Urinary bladder (tissue), 4 donors: ENCODE results near the gene SCG2. TPM values are rescaled to one million over a fixed set of nuclear protein-coding genes. Genes with fewer than 3 reads are reported as not detected.

ENCODE experiments used
- DNase-seq: peaks from one replicate; pipeline ENCODE4 v3.0.0-alpha.2; 2015; ENCODE audit errors: extremely low spot score
- H3K27ac ChIP-seq: one replicate; pipeline ENCODE4 v1.5.1; 2013; ENCODE audit warnings: low read depth, mild to moderate bottlenecking, moderate library complexity
- H3K36me3 ChIP-seq: one replicate; pipeline ENCODE4 v1.6.1; 2013; ENCODE audit warnings: mild to moderate bottlenecking, moderate library complexity; ENCODE audit not compliant: insufficient read depth
- H3K4me1 ChIP-seq: one replicate; pipeline ENCODE4 v1.6.1; 2013; ENCODE audit warnings: mild to moderate bottlenecking, moderate library complexity; ENCODE audit not compliant: insufficient read depth
- H3K4me3 ChIP-seq: one replicate; pipeline ENCODE4 v1.5.1; 2013; ENCODE audit warnings: low read depth, low read length
- WGBS: extraction: QIAGEN DNeasy Blood & Tissue Kit; methylation state at CpG from one replicate; pipeline ENCODE4 v1.1.7; 2013; 5-methylcytosine and 5-hydroxymethylcytosine counted together
- polyA plus RNA-seq: library from polyadenylated mRNA; stranded (reverse); fragments of 200-250 nt; gene quantifications from one replicate; pipeline ENCODE4 v1.2.3, GENCODE V29; 2013
- total RNA-seq: library from RNA; depleted of rRNA; stranded (reverse); fragments of >200 nt; gene quantifications from one replicate; pipeline ENCODE4 v1.2.3, GENCODE V29; 2014
- donor health status: healthy with polysubstance abuse.
- donor health status: healthy.

SCG2 gene
- total and polyA plus RNA-seq, 2 donors, result 3.5 to 15.3 TPM

DNA sequence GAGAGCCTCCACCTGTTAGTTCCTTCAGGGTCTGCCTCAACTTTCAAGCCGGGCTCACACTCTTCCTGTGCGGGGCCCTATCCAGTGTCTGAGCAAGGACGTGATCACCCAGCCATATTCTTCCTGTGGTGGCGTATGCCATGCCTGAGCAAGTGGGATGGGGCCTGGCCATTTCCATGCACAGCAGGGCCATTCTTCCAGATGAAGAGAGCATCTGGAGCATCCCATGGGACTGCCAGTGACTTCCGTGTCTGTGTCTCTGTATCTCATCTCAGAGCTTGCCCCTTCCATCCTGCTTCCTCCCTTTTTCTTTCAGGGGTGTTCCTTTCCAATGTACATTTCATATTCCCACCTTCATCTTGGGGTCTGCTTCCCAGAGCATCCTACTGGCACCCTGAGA, 20.2 kb downstream of the SCG2 start:
- DNase-seq, result no peak
- Histone ChIP-seq H3K27ac (no peak overlapping the region), H3K4me3 (no peak overlapping the region), H3K4me1 (no peaks in the 10 kb centered on the region), H3K36me3 (no peaks in the 10 kb centered on the region)
- 91% methylated on average over 5 of the region's 5 CpGs for WGBS

DNA sequence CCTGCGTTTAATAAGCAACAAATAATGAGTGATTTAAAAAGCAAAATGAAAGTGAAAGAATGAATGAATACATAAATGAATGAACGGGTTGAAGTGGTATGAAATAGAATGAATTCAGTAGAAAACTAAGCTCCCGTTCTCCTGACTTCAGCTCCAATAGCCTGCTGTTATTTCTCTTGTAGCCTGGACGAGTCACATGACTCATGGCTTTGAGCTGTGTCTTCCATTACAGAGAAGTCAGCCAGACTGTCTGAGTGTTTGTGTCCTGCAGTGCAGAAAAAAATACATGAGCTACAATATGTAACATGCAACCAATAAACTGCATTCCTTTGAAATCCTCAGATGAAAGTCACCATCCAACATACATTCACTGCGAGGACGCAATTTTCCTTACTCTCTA, 21.2 kb downstream of the SCG2 start:
- H3K4me3 ChIP-seq, result no peak overlapping the region
- 28% methylated on average over 6 of the region's 6 CpGs for WGBS
- H3K36me3 ChIP-seq, result no peaks in the 10 kb centered on the region
- no peak overlapping the region for H3K27ac ChIP-seq
- H3K4me1 ChIP-seq, result no peaks in the 10 kb centered on the region
- peak; percentile 20 for DNase-seq

DNA sequence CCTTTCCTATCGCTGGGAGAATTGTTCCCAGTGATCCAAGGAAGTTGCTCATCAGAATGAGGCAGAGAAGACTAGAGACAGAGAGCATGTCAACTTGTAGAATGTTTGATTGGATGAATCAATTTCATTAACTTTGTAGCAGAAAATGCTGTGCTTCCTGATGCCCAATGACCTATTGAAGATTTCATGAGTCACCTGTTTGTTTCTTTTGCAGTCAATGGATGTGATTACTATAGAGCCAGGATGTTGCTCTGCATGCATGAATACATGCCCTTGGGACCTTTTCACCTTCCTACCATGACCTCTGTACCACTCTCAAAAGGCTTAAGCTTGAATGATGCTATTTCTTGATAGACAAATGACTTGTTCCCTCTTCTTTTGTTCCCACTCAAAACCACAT, 23.3 kb downstream of the SCG2 start:
- Histone ChIP-seq H3K27ac (no peak overlapping the region), H3K36me3 (no peaks in the 10 kb centered on the region), H3K4me3 (no peak overlapping the region), H3K4me1 (no peaks in the 10 kb centered on the region)
- DNase-seq, result no peak
- WGBS, result 99% methylated on average over 1 of the region's 1 CpG

DNA sequence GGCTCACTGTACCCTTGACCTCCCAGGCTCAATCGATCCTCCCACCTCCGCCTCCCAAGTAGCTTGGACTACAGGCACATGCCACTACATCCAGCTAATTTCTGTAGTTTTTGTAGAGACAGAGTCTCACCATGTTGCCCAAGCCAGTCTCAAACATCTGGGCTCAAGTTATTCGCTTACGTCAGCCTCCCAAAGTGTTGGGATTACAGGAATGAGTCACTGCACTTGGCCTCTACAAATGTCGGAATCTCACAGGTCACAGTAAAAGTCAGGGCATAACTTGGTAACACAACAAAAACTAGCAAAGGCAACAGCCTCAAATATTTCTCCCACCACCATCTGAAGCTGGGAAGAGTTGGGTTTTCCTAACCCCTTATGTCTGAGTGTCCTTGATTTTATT, 25.3 kb downstream of the SCG2 start:
- no peak for DNase-seq
- Histone ChIP-seq H3K4me3 (no peak overlapping the region), H3K4me1 (no peaks in the 10 kb centered on the region), H3K36me3 (no peaks in the 10 kb centered on the region), H3K27ac (no peak overlapping the region)
- 71% methylated on average over 5 of the region's 5 CpGs for WGBS

DNA sequence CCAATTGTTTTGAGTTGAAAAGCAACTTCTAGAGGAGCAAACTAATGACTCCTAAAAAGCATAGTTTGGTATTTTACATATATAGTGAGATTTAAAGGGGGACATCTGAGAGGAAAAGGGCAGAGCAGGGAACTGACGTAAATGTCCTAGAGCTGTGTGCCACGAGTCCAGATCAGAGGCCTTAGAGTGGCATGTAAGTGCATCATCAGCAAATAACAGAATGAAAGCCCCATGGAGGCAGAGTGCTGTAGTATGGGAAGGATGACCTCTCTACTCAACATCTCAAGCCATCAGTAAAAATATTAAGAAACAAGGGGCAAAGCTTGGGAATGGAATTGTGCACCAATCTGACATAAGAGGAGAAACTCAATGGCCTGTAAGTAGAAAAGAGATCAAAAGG, 31.4 kb downstream of the SCG2 start:
- H3K4me3 ChIP-seq, result no peak overlapping the region
- DNase-seq, result no peak
- 90% methylated on average over 2 of the region's 2 CpGs for WGBS
- H3K27ac ChIP-seq, result no peak overlapping the region
- no peaks in the 10 kb centered on the region for H3K36me3 ChIP-seq
- no peaks in the 10 kb centered on the region for H3K4me1 ChIP-seq

DNA sequence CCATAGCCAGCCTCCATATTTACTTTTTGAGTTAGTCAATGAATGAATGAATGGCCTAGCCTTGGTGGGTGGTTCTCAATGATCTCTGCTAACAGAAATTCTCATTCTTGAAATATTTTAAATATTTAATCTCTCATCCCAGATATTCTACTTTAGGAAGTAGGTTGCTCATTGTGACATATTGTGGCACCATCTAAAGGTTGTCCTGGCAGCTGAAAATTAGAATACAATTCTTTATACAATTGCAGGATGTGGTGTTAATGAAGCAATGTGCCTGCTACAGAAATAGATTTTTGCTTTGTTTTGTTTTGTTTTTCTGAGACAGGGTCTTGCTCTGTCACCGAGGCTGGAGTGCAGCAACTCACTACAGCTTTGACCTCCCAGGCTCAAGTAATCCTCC, 35.8 kb downstream of the SCG2 start:
- 92% methylated on average over 1 of the region's 1 CpG for WGBS
- H3K27ac ChIP-seq, result no peak overlapping the region
- H3K4me1 ChIP-seq, result peaks cover 2% of the 10 kb centered on the region
- H3K4me3 ChIP-seq, result no peak overlapping the region
- no peak for DNase-seq
- no peaks in the 10 kb centered on the region for H3K36me3 ChIP-seq

DNA sequence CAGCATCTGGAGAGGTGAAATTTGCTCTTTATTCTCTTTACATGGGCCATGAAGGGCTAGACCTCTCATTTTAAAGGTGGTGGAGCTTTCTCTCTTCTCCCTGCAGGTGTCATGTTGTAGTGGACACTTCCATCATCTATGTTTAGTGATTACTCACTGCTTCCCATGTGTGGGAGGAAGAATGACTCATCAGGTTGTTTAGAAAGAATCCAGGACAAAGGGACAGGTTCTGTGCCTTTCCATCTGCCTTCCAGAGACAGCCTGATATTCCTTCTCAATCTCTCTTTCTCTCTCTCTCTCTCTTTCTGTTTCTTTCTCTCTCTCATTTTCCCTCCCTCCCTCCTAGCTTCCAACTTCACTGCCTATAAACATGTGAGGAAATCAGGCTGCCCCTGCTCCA, 38.7 kb downstream of the SCG2 start:
- peaks cover 2% of the 10 kb centered on the region for H3K4me1 ChIP-seq
- no peak for DNase-seq
- H3K4me3 ChIP-seq, result no peak overlapping the region
- no peaks in the 10 kb centered on the region for H3K36me3 ChIP-seq
- no peak overlapping the region for H3K27ac ChIP-seq

DNA sequence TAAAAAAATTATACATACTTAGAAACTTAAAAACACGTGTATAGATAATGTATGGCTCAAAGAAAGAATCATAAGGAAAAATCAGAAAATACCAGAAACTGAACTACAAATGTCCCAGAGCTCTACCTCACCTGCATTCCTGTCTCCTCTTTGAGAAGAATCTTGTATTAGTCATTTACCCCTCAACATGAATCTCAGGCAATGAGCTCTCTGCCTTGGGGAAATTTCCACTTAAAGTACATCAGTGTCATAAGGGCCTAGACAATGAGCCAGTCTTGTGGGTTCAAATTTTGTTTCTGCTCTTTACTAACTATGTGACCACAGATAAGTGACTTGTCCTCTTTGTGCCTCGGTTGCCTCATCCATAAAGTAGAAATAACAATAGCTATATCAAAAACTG, 40.1 kb downstream of the SCG2 start:
- DNase-seq, result no peak
- Histone ChIP-seq H3K36me3 (no peaks in the 10 kb centered on the region), H3K27ac (no peak overlapping the region), H3K4me3 (no peak overlapping the region), H3K4me1 (peaks cover 2% of the 10 kb centered on the region)
- 89% methylated on average over 2 of the region's 2 CpGs for WGBS

DNA sequence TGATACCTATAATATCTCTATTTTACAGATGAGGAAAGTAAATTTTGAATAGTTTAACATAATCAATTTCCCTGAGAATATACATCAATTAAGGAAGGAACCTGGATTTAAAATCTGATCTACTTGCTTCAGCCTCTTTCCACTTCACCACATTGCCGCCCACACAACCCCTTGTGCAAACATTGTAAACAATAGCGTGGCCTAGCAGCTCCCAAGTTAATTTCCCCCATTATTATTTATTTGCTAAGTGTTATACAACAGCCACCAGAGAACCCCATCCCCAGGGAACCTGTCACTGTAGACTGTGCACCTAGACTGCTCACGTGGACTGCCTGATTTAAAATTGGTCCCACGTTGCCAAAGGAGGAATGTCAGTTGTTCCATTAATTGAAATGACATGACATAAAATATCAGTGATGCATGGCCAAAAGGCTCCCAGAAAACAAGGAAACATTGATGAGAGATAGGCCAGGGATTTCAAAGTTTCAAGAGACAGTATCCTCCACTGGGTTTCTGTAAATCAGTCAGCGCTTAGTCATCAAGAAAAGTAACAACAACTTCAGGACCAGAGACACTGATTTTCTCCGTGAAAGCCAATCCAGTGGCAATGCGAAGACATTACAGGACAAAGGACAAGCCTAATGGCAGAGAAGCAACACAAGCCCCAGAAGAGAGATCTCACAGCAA, 41.3 kb downstream of the SCG2 start:
- Histone ChIP-seq H3K4me3 (no peak overlapping the region), H3K4me1 (peaks cover 2% of the 10 kb centered on the region), H3K27ac (no peak overlapping the region), H3K36me3 (no peaks in the 10 kb centered on the region)
- WGBS, result 84% methylated on average over 7 of the region's 7 CpGs
- no peak for DNase-seq

DNA sequence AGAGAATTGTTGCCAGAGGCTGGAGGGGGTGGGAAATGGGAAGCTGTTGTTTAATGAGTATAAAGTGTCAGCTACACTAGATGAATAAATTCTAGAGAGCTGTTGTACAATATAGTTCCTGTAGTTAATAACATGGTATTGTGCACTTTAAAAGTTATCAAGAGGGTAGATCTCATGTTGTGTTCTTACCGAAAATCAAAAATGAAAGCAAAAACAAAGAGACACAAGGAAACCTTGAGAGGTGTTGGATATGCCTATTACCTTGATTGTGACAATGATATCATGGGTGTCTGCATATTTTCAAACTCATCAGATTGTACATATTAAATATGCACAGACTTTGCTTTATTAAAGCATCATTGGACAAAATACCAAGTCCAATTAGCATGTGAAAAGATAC, 43.2 kb downstream of the SCG2 start:
- H3K4me1 ChIP-seq, result peaks cover 2% of the 10 kb centered on the region
- DNase-seq, result no peak
- H3K27ac ChIP-seq, result no peak overlapping the region
- H3K4me3 ChIP-seq, result no peak overlapping the region
- H3K36me3 ChIP-seq, result no peaks in the 10 kb centered on the region
- WGBS, result 62% methylated on average over 1 of the region's 1 CpG

DNA sequence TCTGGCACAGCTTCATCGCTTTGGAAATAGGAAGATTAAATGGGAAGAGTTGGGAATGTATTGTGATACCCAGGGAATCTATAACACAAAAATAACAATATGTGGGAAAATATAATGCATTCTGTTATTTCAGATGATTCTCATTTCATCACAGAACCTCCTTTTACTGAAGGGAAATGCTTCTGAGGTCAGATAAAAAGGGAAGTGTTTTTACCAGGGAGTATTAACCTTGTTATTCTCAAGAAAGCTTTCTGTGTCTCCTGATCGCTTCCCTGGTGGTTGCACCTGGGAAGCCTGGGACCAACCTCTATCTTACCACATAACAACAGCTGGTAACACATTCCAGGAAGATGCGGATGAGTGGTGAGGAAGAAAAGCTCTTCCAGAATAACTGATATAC, 47.2 kb downstream of the SCG2 start:
- Histone ChIP-seq H3K4me3 (no peak overlapping the region), H3K36me3 (no peaks in the 10 kb centered on the region), H3K4me1 (no peaks in the 10 kb centered on the region), H3K27ac (no peak overlapping the region)
- no peak for DNase-seq
- WGBS, result 84% methylated on average over 3 of the region's 3 CpGs

DNA sequence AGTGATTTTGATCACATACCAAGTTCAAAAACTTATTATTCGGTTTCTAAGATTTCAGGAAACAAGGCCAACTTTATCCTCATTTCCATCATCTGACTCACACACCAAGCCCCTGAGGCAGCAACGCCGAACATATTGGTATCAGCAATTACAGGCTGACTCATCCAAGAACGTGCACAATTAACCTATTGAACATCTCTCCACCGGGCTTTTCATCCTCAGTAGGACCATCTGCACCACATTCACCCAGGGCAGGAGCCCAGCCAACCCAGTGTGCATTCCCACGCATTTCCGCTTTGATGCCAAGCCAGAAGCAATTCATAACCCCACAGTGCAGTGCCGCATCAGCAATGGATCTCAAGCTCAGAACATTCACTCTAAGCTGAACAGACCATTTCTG, 52.9 kb downstream of the SCG2 start:
- H3K4me3 ChIP-seq, result no peak overlapping the region
- no peak overlapping the region for H3K27ac ChIP-seq
- 65% methylated on average over 8 of the region's 8 CpGs for WGBS
- DNase-seq, result no peak
- no peaks in the 10 kb centered on the region for H3K36me3 ChIP-seq
- no peaks in the 10 kb centered on the region for H3K4me1 ChIP-seq

DNA sequence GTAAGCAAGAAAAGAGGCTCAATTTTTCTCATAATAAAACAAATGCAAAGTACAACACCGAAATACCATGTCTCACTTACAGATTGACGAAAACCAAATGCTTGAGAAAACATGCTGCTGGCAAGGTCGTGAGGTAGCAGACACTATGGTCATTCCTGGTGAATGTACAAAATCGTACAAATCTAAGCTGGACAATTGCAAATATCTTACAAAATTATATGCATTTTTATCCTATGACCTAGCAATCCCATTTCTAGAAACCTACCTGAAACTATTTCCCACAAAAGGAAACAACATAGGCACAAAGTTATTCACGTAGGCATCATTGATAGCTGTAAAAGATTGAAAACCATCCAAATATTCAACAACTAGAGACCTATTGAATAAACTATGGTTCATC, 54.0 kb downstream of the SCG2 start:
- H3K36me3 ChIP-seq, result no peaks in the 10 kb centered on the region
- H3K4me1 ChIP-seq, result no peaks in the 10 kb centered on the region
- no peak for DNase-seq
- H3K4me3 ChIP-seq, result no peak overlapping the region
- no peak overlapping the region for H3K27ac ChIP-seq
- 83% methylated on average over 5 of the region's 5 CpGs for WGBS
